GM12878 (cell line): ENCODE measurements around the gene CRYL1.

Experiments used
- ATF7 ChIP-seq: fragments of 450-650 bp; IDR thresholded peaks from 2 replicates; pipeline ENCODE4 v1.6.1; 2016; ENCODE audit warnings: low read depth, mild to moderate bottlenecking
- EGR1 ChIP-seq, 2 experiments: IDR thresholded peaks; 1 replicate in 1 of 2; 2 replicates in 1 of 2; pipeline ENCODE4 v1.6.1; 2011 to 2012; ENCODE audit warnings: low read depth in 2 of 2, low read length in 2 of 2, borderline replicate concordance in 1 of 2, mild to moderate bottlenecking in 1 of 2, moderate library complexity in 1 of 2
- FOXM1 ChIP-seq: IDR thresholded peaks from 2 replicates; pipeline ENCODE4 v1.6.1; 2012; ENCODE audit warnings: low read depth, mild to moderate bottlenecking, inconsistent platforms, low read length, moderate library complexity
- MXI1 ChIP-seq: fragments of 150-350 bp; IDR thresholded peaks from 2 replicates; pipeline ENCODE4 v1.6.1; 2011; ENCODE audit warnings: low read depth, mild to moderate bottlenecking, inconsistent platforms, low read length, improper control_type of control experiment
- POLR2AphosphoS5 ChIP-seq: IDR thresholded peaks from 2 replicates; pipeline ENCODE4 v1.6.1; 2011; ENCODE audit warnings: mild to moderate bottlenecking, low read length, inconsistent platforms
- SMAD1 ChIP-seq: fragments of 450-650 bp; IDR thresholded peaks from 2 replicates; pipeline ENCODE4 v1.6.1; 2018; ENCODE audit warnings: mild to moderate bottlenecking, low read depth; ENCODE audit not compliant: partially characterized antibody
- YY1 ChIP-seq: IDR thresholded peaks from 2 replicates; pipeline ENCODE4 v1.6.1; 2011; ENCODE audit warnings: low read depth, mild to moderate bottlenecking, low read length
- TF ChIP-seq, protein P1 (sequence below): IDR thresholded peaks from 2 replicates; pipeline ENCODE4 v1.6.1; 2012; ENCODE audit warnings: low read length, inconsistent platforms
- TF ChIP-seq, protein P2 (sequence below), 3 experiments: IDR thresholded peaks in 2 of 3; conservative IDR thresholded peaks in 1 of 3; 2 replicates each; pipeline ENCODE4 v1.5.1; 2011; ENCODE audit warnings: low read depth in 3 of 3, low read length in 3 of 3, mild to moderate bottlenecking in 3 of 3, control low read depth in 2 of 3, moderate library complexity in 2 of 3, inconsistent platforms in 1 of 3, mixed read lengths in 1 of 3; ENCODE audit not compliant: control insufficient read depth in 2 of 3, insufficient read depth in 1 of 3; ENCODE audit errors: extremely low read depth in 1 of 3
- TF ChIP-seq, protein P3 (sequence below): IDR thresholded peaks from 2 replicates; pipeline ENCODE4 v1.6.1; 2011; ENCODE audit warnings: mild to moderate bottlenecking, low read depth, low read length, moderate library complexity; ENCODE audit not compliant: insufficient replicate concordance
- TF ChIP-seq, protein P4 (sequence below): fragments of 450-650 bp; formaldehyde crosslinking; IDR thresholded peaks from 2 replicates; pipeline ENCODE4 v1.5.0; 2022; ENCODE audit warnings: mild to moderate bottlenecking, missing genetic modification characterization
- TF ChIP-seq, protein P5 (sequence below): fragments of 450-650 bp; IDR thresholded peaks from 2 replicates; pipeline ENCODE4 v1.6.1; 2016; ENCODE audit warnings: mild to moderate bottlenecking
- TF ChIP-seq, protein P6 (sequence below): fragments of 450-650 bp; IDR thresholded peaks from 2 replicates; pipeline ENCODE4 v1.6.1; 2017; ENCODE audit warnings: mild to moderate bottlenecking

DNA sequence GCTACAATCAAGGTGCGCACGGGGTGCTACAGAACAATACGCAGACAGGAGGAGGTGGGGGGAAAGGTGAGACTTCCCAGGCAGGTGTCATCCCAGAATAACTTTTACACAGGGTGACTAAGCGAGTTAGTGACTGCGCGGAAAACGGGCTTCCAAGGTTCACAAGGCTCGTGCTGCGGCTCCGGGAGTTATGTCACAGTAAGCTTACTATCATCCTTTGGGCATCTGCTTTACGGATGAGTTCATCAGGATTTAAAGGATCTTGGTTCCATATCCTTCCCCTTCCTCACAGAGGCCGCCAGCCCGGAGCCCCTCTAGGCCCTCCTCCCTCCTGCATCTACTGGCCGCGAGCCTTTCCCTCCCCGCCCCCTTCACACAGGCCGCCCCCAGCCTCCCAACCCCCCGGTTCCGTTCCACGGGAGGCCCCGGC is 40.8 kb upstream of the CRYL1 start:
- no peak for TF ChIP-seq POLR2AphosphoS5
- TF ChIP-seq, protein P1, sequence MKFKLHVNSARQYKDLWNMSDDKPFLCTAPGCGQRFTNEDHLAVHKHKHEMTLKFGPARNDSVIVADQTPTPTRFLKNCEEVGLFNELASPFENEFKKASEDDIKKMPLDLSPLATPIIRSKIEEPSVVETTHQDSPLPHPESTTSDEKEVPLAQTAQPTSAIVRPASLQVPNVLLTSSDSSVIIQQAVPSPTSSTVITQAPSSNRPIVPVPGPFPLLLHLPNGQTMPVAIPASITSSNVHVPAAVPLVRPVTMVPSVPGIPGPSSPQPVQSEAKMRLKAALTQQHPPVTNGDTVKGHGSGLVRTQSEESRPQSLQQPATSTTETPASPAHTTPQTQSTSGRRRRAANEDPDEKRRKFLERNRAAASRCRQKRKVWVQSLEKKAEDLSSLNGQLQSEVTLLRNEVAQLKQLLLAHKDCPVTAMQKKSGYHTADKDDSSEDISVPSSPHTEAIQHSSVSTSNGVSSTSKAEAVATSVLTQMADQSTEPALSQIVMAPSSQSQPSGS: no peak
- TF ChIP-seq, protein P2, sequence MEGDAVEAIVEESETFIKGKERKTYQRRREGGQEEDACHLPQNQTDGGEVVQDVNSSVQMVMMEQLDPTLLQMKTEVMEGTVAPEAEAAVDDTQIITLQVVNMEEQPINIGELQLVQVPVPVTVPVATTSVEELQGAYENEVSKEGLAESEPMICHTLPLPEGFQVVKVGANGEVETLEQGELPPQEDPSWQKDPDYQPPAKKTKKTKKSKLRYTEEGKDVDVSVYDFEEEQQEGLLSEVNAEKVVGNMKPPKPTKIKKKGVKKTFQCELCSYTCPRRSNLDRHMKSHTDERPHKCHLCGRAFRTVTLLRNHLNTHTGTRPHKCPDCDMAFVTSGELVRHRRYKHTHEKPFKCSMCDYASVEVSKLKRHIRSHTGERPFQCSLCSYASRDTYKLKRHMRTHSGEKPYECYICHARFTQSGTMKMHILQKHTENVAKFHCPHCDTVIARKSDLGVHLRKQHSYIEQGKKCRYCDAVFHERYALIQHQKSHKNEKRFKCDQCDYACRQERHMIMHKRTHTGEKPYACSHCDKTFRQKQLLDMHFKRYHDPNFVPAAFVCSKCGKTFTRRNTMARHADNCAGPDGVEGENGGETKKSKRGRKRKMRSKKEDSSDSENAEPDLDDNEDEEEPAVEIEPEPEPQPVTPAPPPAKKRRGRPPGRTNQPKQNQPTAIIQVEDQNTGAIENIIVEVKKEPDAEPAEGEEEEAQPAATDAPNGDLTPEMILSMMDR (IDR thresholded peaks at IDR 0.05 in 2 of 3, conservative IDR thresholded peaks at IDR 0.05 in 1 of 3; ENCODE audit: control insufficient read depth in 2 of 3, extremely low read depth in 1 of 3, insufficient read depth in 1 of 3, low read depth in 3 of 3, low read length in 3 of 3): no peak
- no peak for TF ChIP-seq YY1
- TF ChIP-seq FOXM1: no peak
- TF ChIP-seq ATF7: no peak
- TF ChIP-seq, protein P3, sequence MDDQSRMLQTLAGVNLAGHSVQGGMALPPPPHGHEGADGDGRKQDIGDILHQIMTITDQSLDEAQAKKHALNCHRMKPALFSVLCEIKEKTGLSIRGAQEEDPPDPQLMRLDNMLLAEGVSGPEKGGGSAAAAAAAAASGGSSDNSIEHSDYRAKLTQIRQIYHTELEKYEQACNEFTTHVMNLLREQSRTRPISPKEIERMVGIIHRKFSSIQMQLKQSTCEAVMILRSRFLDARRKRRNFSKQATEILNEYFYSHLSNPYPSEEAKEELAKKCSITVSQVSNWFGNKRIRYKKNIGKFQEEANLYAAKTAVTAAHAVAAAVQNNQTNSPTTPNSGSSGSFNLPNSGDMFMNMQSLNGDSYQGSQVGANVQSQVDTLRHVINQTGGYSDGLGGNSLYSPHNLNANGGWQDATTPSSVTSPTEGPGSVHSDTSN: no peak
- no peak for TF ChIP-seq MXI1
- TF ChIP-seq, protein P4, sequence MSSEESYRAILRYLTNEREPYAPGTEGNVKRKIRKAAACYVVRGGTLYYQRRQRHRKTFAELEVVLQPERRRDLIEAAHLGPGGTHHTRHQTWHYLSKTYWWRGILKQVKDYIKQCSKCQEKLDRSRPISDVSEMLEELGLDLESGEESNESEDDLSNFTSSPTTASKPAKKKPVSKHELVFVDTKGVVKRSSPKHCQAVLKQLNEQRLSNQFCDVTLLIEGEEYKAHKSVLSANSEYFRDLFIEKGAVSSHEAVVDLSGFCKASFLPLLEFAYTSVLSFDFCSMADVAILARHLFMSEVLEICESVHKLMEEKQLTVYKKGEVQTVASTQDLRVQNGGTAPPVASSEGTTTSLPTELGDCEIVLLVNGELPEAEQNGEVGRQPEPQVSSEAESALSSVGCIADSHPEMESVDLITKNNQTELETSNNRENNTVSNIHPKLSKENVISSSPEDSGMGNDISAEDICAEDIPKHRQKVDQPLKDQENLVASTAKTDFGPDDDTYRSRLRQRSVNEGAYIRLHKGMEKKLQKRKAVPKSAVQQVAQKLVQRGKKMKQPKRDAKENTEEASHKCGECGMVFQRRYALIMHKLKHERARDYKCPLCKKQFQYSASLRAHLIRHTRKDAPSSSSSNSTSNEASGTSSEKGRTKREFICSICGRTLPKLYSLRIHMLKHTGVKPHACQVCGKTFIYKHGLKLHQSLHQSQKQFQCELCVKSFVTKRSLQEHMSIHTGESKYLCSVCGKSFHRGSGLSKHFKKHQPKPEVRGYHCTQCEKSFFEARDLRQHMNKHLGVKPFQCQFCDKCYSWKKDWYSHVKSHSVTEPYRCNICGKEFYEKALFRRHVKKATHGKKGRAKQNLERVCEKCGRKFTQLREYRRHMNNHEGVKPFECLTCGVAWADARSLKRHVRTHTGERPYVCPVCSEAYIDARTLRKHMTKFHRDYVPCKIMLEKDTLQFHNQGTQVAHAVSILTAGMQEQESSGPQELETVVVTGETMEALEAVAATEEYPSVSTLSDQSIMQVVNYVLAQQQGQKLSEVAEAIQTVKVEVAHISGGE: no peak
- TF ChIP-seq EGR1 (IDR thresholded peaks at IDR 0.05; ENCODE audit: borderline replicate concordance in 1 of 2, low read depth in 2 of 2, low read length in 2 of 2): no peak
- TF ChIP-seq, protein P5, sequence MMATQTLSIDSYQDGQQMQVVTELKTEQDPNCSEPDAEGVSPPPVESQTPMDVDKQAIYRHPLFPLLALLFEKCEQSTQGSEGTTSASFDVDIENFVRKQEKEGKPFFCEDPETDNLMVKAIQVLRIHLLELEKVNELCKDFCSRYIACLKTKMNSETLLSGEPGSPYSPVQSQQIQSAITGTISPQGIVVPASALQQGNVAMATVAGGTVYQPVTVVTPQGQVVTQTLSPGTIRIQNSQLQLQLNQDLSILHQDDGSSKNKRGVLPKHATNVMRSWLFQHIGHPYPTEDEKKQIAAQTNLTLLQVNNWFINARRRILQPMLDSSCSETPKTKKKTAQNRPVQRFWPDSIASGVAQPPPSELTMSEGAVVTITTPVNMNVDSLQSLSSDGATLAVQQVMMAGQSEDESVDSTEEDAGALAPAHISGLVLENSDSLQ: no peak
- TF ChIP-seq, protein P6, sequence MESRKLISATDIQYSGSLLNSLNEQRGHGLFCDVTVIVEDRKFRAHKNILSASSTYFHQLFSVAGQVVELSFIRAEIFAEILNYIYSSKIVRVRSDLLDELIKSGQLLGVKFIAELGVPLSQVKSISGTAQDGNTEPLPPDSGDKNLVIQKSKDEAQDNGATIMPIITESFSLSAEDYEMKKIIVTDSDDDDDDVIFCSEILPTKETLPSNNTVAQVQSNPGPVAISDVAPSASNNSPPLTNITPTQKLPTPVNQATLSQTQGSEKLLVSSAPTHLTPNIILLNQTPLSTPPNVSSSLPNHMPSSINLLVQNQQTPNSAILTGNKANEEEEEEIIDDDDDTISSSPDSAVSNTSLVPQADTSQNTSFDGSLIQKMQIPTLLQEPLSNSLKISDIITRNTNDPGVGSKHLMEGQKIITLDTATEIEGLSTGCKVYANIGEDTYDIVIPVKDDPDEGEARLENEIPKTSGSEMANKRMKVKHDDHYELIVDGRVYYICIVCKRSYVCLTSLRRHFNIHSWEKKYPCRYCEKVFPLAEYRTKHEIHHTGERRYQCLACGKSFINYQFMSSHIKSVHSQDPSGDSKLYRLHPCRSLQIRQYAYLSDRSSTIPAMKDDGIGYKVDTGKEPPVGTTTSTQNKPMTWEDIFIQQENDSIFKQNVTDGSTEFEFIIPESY: no peak
- TF ChIP-seq SMAD1: no peak
